H1 (cell line): Measurements from ENCODE around the gene CAPZB. TPM values are rescaled to one million over a fixed set of nuclear protein-coding genes. Genes with fewer than 3 reads are reported as not detected.

ENCODE experiments used
- CTCF ChIA-PET: fragments of 300-600 bp; sonication (Branson Sonifier 250); formaldehyde crosslinking; loops from one replicate; lab custom pipeline; 2021; ENCODE audit not compliant: partially characterized antibody; lab: Charles Lee
- POLR2A ChIA-PET: fragments of 300-600 bp; sonication (Branson Sonifier 250); formaldehyde crosslinking; loops from one replicate; lab custom pipeline; 2021; ENCODE audit warnings: inconsistent platforms; ENCODE audit not compliant: partially characterized antibody; lab: Charles Lee
- DNase-seq, 2 experiments: peaks; one replicate each; pipeline versions ENCODE4 v3.0.0 to v3.0.0-alpha.2; 2010 to 2022; ENCODE audit warnings: low spot score in 2 of 2, low read depth in 1 of 2, mixed read lengths in 1 of 2
- FAIRE-seq: peaks from 2 replicates; lab custom pipeline; 2011; peaks lifted over from hg19 to GRCh38; lab: Jason Lieb, UNC
- H2AFZ ChIP-seq: 2 replicates; pipeline ENCODE4 v1.8.1; 2012; ENCODE audit warnings: low read length, inconsistent platforms
- H2AK5ac ChIP-seq: 2 replicates; pipeline ENCODE4 v1.6.1; 2013; ENCODE audit warnings: low read depth, low read length
- H2BK120ac ChIP-seq: replicated peaks from 2 replicates; pipeline ENCODE3; 2013; ENCODE audit warnings: low read depth, low read length, inconsistent platforms
- H2BK12ac ChIP-seq: 2 replicates; pipeline ENCODE4 v1.6.1; 2013; ENCODE audit warnings: low read depth, low read length
- H2BK15ac ChIP-seq: 2 replicates; pipeline ENCODE4 v1.6.1; 2013; ENCODE audit warnings: low read length
- H2BK20ac ChIP-seq: 2 replicates; pipeline ENCODE4 v1.6.1; 2013; ENCODE audit warnings: low read length
- H2BK5ac ChIP-seq: 2 replicates; pipeline ENCODE4 v1.6.1; 2013; ENCODE audit warnings: low read depth, low read length
- H3K14ac ChIP-seq: 2 replicates; pipeline ENCODE4 v1.6.1; 2013; ENCODE audit warnings: inconsistent platforms; ENCODE audit not compliant: insufficient read length
- H3K18ac ChIP-seq: 2 replicates; pipeline ENCODE4 v1.6.1; 2013; ENCODE audit warnings: low read length; ENCODE audit errors: extremely low read depth
- H3K23ac ChIP-seq: 2 replicates; pipeline ENCODE4 v1.6.1; 2013; ENCODE audit warnings: inconsistent platforms; ENCODE audit not compliant: insufficient read length
- H3K23me2 ChIP-seq: 2 replicates; pipeline ENCODE4 v1.6.1; 2013; ENCODE audit warnings: low read depth, low read length
- H3K27ac ChIP-seq: 2 replicates; pipeline ENCODE4 v1.6.1; 2011; ENCODE audit warnings: low read depth, low read length, inconsistent platforms
- H3K27me3 ChIP-seq, 4 experiments: replicated peaks in 1 of 4; 1 replicate in 1 of 4; 2 replicates in 3 of 4; pipeline versions ENCODE4 v1.6.1 to v1.8.1; 2011 to 2013; ENCODE audit warnings: low read length in 3 of 4, mild to moderate bottlenecking in 3 of 4, inconsistent platforms in 2 of 4, mixed read lengths in 2 of 4, moderate library complexity in 1 of 4; ENCODE audit not compliant: control insufficient read depth in 3 of 4, insufficient read depth in 3 of 4; ENCODE audit errors: extremely low read depth in 1 of 4
- H3K36me3 ChIP-seq, 4 experiments: 2 replicates each; pipeline versions ENCODE4 v1.6.1 to v1.8.1; 2011 to 2013; ENCODE audit warnings: mild to moderate bottlenecking in 4 of 4, low read length in 3 of 4, moderate library complexity in 2 of 4, control low read depth in 1 of 4, inconsistent platforms in 1 of 4; ENCODE audit not compliant: insufficient read depth in 4 of 4, control insufficient read depth in 2 of 4
- H3K4ac ChIP-seq: replicated peaks from 2 replicates; pipeline ENCODE3; 2013; ENCODE audit warnings: low read length, low read depth, mixed read lengths, inconsistent platforms; ENCODE audit not compliant: insufficient read length
- H3K4me1 ChIP-seq, 4 experiments: replicated peaks in 1 of 4; 1 replicate in 1 of 4; 2 replicates in 3 of 4; pipeline versions ENCODE4 v1.6.1 to v1.8.1; 2011 to 2013; ENCODE audit warnings: low read length in 3 of 4, inconsistent platforms in 2 of 4, mixed read lengths in 1 of 4; ENCODE audit not compliant: insufficient read depth in 4 of 4, control insufficient read depth in 3 of 4
- H3K4me2 ChIP-seq, 2 experiments: 2 replicates each; pipeline versions ENCODE4 v1.6.1 to v1.8.1; 2011 to 2013; ENCODE audit warnings: low read depth in 2 of 2, low read length in 2 of 2, control low read depth in 1 of 2, inconsistent platforms in 1 of 2, mild to moderate bottlenecking in 1 of 2; ENCODE audit not compliant: insufficient read depth in 1 of 2
- H3K4me3 ChIP-seq, 4 experiments: fragments of 200-600, 300-600 bp in 1 of 4; sonication (generic), shearing (Covaris generic), sonication (Bioruptor Twin) in 1 of 4; 2 replicates each; pipeline versions ENCODE4 v1.5.1 to v1.8.1; 2011 to 2016; ENCODE audit warnings: low read length in 4 of 4, low read depth in 3 of 4, control low read depth in 2 of 4, inconsistent platforms in 2 of 4, mild to moderate bottlenecking in 2 of 4, mixed read lengths in 1 of 4, moderate library complexity in 1 of 4; ENCODE audit not compliant: insufficient read depth in 2 of 4; ENCODE audit errors: extremely low read depth in 1 of 4
- H3K56ac ChIP-seq: replicated peaks from 2 replicates; pipeline ENCODE3; 2013; ENCODE audit warnings: low read depth, mild to moderate bottlenecking, mixed read lengths, low read length, inconsistent platforms; ENCODE audit not compliant: insufficient read length
- H3K79me1 ChIP-seq: 2 replicates; pipeline ENCODE4 v1.6.1; 2013; ENCODE audit warnings: low read depth, low read length, control low read depth
- H3K79me2 ChIP-seq, 2 experiments: 2 replicates each; pipeline versions ENCODE4 v1.6.1 to v1.8.1; 2012 to 2013; ENCODE audit warnings: low read length in 2 of 2, mild to moderate bottlenecking in 2 of 2, inconsistent platforms in 1 of 2; ENCODE audit not compliant: insufficient read depth in 2 of 2, control insufficient read depth in 1 of 2
- H3K9ac ChIP-seq, 4 experiments: replicated peaks in 1 of 4; 1 replicate in 1 of 4; 2 replicates in 3 of 4; pipeline versions ENCODE4 v1.6.1 to v1.8.1; 2011 to 2013; ENCODE audit warnings: low read depth in 3 of 4, low read length in 3 of 4, control low read depth in 2 of 4, mild to moderate bottlenecking in 2 of 4, moderate library complexity in 2 of 4, inconsistent platforms in 1 of 4; ENCODE audit errors: extremely low read depth in 1 of 4
- H3K9me3 ChIP-seq, 2 experiments: 2 replicates each; pipeline versions ENCODE4 v1.6.1 to v1.8.1; 2012 to 2013; ENCODE audit warnings: mild to moderate bottlenecking in 2 of 2, moderate library complexity in 2 of 2, control low read depth in 1 of 2, inconsistent platforms in 1 of 2, low read depth in 1 of 2, low read length in 1 of 2, mixed read lengths in 1 of 2; ENCODE audit not compliant: insufficient read depth in 2 of 2
- H4K20me1 ChIP-seq, 2 experiments: replicated peaks in 1 of 2; 2 replicates each; pipeline versions ENCODE3 to v1.8.1; 2011 to 2013; ENCODE audit warnings: inconsistent platforms in 2 of 2, low read length in 2 of 2, mild to moderate bottlenecking in 1 of 2; ENCODE audit not compliant: insufficient read depth in 2 of 2, control insufficient read depth in 1 of 2
- H4K5ac ChIP-seq: 2 replicates; pipeline ENCODE4 v1.6.1; 2013; ENCODE audit warnings: low read length, low read depth, mixed read lengths, inconsistent platforms; ENCODE audit not compliant: insufficient read length
- H4K8ac ChIP-seq: 2 replicates; pipeline ENCODE4 v1.8.0; 2013; ENCODE audit warnings: mild to moderate bottlenecking, moderate library complexity, low read length, inconsistent platforms; ENCODE audit not compliant: insufficient read depth; ENCODE audit errors: extremely low read depth
- H4K91ac ChIP-seq: replicated peaks from 2 replicates; pipeline ENCODE3; 2013; ENCODE audit warnings: low read length, mixed read lengths, inconsistent platforms; ENCODE audit not compliant: insufficient read length
- SP4 ChIP-seq: IDR thresholded peaks from 2 replicates; pipeline ENCODE4 v1.6.1; 2012; ENCODE audit warnings: low read length, inconsistent platforms
- WGBS, 2 experiments: shearing (Covaris generic) in 1 of 2; methylation state at CpG; one replicate each; pipeline versions ENCODE4 v1.1.6 to v1.1.7; 2013 to 2015; ENCODE audit warnings: low lambda C conversion rate in 2 of 2, mixed read lengths in 2 of 2, inconsistent platforms in 1 of 2, low coverage in 1 of 2, missing lambda C conversion rate in 1 of 2; ENCODE audit not compliant: insufficient replicate concordance in 2 of 2, insufficient coverage in 1 of 2, insufficient read length in 1 of 2; ENCODE audit errors: extremely low coverage in 1 of 2, missing lambda C conversion rate in 1 of 2; 5-methylcytosine and 5-hydroxymethylcytosine counted together
- polyA plus RNA-seq, 7 experiments: library from polyadenylated mRNA; depleted of rRNA in 3 of 7; stranded (reverse) in 5 of 7; unstranded in 2 of 7; fragments of >200 nt in 5 of 7; fragments of 200-250 nt in 2 of 7; gene quantifications; 1 replicate in 5 of 7; 2 replicates in 1 of 7; 4 replicates in 1 of 7; pipeline versions ENCODE4 v1.2.1 to v1.2.3, GENCODE V29; 2011 to 2013; ENCODE audit warnings: missing spikeins in 2 of 7, mixed read lengths in 2 of 7
- total RNA-seq: library from RNA; stranded (reverse); fragmentation: NEBNext Ultra II Directional; extraction: Animal tissue kit (Norgen Biotek cat#: 25700); gene quantifications from 2 replicates; pipeline ENCODE4 v1.2.1, GENCODE V29; 2021

CAPZB gene
- total and polyA plus RNA-seq, 2 of the 8 experiments (the other 6 are each of a cell fraction or from before 2014, with no cell fraction given), result 162 to 371 TPM

GRCh38 chr1:19387045-19387467, 98.3 kb downstream of the CAPZB start:
- Histone ChIP-seq H3K4ac (no peak overlapping the region), H3K9ac (no peak overlapping the region), H2BK15ac (no peak overlapping the region), H4K20me1 (peaks cover 0 to 25% of the 10 kb centered on the region in 2 experiments), H4K8ac (no peak overlapping the region), H3K23ac (no peak overlapping the region), H3K4me2 (no peak overlapping the region), H3K56ac (no peak overlapping the region), H2AK5ac (no peak overlapping the region), H3K36me3 (peaks cover 0 to 11% (median 7%) of the 10 kb centered on the region in 4 experiments; a peak in 3 of 8 replicates), H3K14ac (no peak overlapping the region), H4K91ac (no peak overlapping the region), H2BK5ac (no peak overlapping the region), H3K27ac (no peak overlapping the region), H3K4me1 (no peaks in the 10 kb centered on the region; a peak in 1 of 7 replicates), H3K4me3 (no peak overlapping the region), H3K79me2 (peaks cover 0 to 53% of the 10 kb centered on the region in 2 experiments; a peak in 2 of 4 replicates), H2BK12ac (no peak overlapping the region), H3K9me3 (no peaks in the 10 kb centered on the region), H2BK20ac (no peak overlapping the region), H3K18ac (no peak overlapping the region), H2AFZ (no peak overlapping the region), H3K23me2 (no peaks in the 10 kb centered on the region), H3K79me1 (peaks cover 18% of the 10 kb centered on the region), H3K27me3 (no peaks in the 10 kb centered on the region), H4K5ac (no peak overlapping the region), H2BK120ac (no peak overlapping the region)
- no peak for DNase-seq
- no peak for TF ChIP-seq SP4
- ChIA-PET CTCF (interaction anchor here (1.0 to 8.2 kb wide), 10 partner anchors 9 to 264 kb away, joined by 3 to 68 read pairs (median 4); no protein-coding TSS in a partner anchor), POLR2A (no interaction called here)
- WGBS, 2 experiments, result 93% methylated on average over 4 of the region's 4 CpGs; no CpG with 5 or more reads in 1 of the 2 experiments
- FAIRE-seq, result no peak
